DMS153 (cell line): ENCODE results near the gene ATXN1.

Experiments
- DNase-seq: peaks from one replicate; lab custom pipeline; 2025; lab: John Stamatoyannopoulos, UW

The ATXN1 gene

DNA sequence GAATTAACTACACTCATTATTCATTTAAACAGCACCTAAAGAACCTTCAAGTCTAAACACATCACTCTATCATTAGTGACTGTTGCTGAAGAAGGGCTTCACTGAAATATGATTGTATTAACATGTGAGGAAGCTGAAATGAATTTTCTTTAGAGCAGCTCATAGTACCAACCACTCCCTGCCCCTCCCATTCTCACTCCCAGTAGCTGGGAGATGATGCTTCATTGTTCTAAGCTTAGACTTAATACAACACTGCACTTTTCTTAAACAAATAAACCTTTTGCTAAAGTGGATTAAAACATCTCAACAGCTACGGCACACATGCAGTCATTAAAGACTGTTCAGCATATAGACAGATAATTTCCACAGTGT, 63.1 kb downstream of the ATXN1 start:
- DNase-seq = no peak

DNA sequence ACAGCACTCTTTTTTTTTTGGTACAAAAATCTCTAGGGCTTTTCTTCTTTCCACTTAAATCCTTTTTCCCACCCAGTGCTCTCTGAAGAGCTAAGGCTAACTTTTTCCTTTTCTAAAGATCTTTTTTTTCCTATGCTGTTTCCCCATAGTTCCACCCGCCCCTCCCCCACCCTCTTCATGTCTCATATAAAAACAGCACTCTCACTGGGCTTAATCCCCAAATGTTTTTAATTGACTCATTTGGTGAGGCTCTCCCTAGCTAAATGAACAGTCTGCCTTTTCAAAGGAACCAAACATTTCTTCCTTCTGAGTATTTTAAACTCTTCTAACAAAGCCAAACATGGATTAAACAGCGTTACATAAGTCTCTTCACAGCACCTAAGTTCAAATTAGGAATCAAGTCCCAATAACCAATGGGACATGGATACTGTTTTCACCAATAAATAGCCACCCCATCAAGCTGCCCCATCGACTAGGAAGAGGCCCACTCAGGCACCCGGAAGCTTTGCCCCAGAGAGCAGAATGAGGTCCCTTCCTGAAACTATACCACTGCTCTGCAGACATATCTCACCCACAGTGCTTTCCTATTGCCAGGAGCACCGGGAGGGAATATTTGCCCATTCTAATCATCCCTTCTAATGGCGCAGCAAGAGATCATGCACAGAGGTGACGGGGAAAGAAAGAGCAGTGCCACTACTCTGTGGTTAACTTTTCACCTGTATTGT, 63.7 kb downstream of the ATXN1 start:
- no peak for DNase-seq

- DNase-seq = no peak
Measured at GRCh38 chr6:16696496-16696895, 64.8 kb downstream of the ATXN1 start.

DNA sequence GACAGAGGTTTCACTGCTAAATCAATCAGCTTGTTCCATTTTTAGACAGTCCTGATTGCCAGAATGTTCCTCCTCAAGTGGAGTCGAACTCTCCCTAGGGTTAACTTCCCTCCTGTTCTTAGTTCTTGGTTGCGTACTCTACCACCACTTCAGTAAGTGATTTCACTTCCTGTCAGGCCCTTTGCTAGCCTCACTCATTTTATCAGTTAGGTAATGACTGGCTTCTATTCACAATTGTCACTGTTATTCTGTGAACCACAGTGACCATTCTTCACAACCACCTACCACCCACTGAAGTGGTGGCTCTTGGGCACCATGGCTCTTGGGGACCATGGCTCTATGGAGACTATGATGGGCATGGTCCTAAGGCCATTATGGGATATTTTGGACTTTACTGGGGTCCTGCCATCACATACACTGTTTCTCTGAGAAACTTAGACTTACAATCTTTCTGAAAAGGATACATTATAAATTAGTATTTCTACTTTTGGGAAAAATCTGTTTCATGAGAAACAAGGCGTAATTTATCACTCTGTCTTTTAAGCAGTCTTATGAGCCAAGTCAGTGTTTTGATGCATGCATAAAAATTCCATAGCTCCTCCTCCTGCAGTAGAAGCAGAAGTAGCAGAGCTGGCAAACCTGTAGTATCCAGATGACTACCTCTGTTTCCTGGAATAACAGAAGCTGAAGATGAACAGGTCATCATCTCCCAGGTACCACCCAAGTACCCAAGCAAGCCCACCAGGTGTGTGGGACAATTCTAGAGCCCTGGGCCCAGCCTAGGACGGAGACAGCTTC, 66.3 kb downstream of the ATXN1 start:
- no peak for DNase-seq

DNA sequence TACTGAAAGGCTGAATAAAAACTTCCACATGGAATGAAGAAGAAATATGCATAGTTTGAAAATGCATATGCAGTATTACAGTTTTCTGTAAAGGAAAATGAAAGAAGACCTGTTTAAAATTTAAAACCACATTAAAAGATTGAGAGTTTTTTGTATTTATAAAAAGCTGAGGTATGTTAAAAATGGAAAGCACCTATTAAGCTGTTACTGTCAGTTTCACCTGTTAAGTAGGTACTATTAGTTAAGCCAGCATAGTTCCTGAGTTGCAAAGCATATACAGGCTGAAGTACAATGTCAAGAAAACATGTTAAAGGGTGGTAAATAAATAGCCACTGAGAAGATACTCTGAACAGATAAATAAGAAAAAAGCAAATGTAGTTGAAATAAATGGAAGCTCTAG, 69.9 kb downstream of the ATXN1 start:
- no peak for DNase-seq

GRCh38 chr6:16690608-16691142, 70.6 kb downstream of the ATXN1 start:
- no peak for DNase-seq

DNA sequence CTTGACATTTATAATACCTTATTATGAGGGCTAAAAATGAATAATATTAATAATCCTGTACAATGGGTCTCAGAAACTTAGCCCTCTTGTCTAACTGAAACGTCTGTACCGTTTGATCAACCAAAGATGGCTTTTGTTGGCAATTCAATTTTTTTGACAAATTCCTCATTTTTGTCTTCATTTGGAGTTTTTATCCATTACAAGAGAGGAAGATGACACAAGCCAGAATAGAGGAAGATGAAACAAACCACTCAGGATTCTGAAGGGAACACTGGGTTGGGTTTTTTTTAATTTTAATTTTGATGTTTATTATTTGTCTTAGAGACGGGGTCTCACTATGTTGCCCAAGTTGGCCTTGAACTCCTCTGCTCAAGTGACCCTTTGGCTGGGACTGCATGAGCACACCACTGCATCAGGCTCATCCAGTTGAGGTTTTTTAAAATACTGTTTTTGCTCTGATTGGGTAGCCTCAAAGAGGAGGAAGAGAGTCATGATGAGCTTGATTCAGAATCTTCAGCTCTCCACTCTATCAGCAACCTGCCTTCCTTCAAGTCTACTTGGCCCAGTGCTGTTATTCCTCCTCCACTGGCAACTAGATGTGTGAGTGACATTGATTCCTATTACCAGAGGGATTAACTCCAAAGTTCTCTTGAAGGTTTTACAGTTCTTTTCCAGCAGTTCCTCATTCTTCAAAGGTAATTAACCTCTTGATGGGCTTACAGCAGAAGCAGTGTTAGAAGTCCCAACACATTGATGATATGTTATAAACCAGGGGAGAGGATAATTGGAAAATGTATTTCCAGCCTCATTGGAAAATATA, 71.3 kb downstream of the ATXN1 start:
- DNase-seq = no peak

GRCh38 chr6:16688984-16689636, 72.2 kb downstream of the ATXN1 start:
- no peak for DNase-seq

DNA sequence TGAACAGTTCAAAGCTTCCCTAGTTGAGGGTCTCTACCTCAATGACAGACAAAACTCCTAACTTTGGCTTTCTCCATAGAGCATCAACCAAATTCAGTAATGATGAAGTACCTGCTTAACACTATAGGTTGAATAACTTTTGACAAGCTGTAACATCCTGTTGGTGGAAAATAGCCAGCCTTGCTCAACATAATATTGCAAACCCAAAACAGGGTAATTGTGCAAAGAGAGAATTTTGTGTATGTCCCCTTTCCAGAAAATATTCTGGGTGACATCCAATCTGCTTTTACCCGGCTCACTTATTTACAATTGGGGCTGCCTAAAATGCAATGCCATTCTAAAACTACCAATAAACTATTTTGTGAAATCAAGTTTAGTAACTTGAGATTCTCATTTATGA, 72.8 kb downstream of the ATXN1 start:
- no peak for DNase-seq

DNA sequence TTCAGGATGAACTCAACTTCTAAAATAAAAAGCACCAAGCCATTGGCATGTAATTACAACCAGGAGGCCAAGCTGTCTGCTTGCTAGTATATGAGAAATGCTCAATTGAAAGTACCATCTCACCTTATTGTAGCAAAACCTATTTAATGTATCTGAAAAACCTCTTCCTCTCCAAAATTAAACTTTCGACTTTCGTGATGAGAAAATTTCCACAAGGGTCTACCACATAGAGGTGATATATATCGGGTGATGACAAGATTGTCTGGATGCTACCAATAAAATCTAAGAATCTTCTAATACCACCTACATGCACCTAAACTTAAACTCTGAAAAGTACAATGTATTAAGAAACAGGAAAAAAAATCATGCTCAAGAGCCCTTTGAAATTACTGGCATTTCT, 74.2 kb downstream of the ATXN1 start:
- DNase-seq = no peak

DNA sequence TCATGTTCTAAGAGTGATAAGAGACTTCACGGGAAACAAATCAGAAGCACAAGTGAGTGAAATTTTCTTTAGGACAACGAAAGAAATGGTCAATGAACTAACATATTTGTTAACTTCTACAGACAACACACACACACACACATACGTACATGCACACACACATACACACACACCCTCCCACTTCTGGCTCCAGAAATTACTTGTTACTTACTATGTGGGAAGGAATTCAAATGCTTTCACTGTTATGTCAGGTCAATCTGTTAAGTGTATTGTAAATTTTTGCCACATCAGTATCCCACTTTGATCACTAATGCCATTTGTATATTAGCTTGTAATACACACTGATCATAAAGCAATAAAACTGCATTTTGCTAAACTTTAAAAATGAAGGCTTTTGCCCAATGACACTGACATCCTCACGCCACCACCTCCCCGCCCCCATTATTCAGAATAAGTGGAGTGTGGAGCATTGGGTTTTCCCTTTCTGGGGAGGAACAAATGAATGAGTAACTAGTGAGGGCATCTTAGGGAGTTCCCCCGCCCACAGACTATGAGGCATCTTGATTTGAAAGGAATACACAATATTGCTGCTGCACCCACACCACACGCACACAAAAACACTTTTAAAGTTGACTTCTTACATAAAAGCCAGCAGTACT, 76.2 kb downstream of the ATXN1 start:
- no peak for DNase-seq

DNA sequence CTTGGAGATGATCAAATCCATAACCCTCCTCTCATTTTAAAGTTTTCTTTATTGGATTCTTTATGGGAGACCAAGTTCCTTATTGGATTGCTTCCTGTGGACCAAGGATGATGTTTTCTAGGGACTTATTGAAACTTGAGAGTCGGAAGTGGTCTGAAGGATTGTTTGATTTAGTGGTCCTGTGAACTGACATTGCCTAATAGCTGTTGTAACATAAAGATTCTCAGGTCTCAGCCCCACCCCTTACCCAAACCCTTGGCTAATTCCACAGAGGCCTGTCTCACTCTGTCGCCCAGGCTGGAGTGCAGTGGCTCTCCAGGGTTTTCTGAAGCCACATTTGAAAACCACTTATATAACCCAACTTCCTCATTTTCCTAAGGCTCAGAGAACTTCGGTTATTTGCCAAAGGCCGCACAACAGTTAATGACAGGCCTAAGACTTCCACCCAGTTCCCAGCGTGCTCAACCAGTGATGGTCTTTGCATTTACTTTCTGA, 77.0 kb downstream of the ATXN1 start:
- no peak for DNase-seq

- no peak for DNase-seq
Measured at GRCh38 chr6:16683641-16684194, 77.5 kb downstream of the ATXN1 start.

- no peak for DNase-seq
Measured at GRCh38 chr6:16681260-16681873, 79.9 kb downstream of the ATXN1 start.

- no peak for DNase-seq
Measured at GRCh38 chr6:16679050-16679449, 82.2 kb downstream of the ATXN1 start.

GRCh38 chr6:16677458-16677857, 83.8 kb downstream of the ATXN1 start:
- DNase-seq = no peak

DNA sequence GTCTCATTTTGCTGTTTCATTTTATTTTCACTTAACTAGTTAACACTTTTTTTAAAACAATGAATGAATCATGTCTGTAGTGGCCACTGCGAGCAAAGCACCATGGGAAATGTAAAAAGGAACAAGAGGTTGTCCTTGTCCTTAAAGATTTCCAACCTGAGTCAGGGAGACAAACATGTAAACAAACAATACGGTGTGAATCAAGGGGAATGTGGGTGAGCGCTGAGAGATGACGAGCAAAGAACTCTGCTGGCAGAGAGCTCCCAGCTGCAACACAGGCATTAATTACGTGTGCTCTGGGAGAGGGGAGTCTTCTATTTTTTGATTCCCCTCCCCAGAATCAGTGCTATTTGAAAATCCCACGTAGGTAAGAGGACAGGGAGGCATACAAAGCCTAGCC, 84.3 kb downstream of the ATXN1 start:
- no peak for DNase-seq

- DNase-seq = no peak
Measured at GRCh38 chr6:16676376-16676775, 84.9 kb downstream of the ATXN1 start.

- DNase-seq = no peak
Measured at GRCh38 chr6:16674801-16675392, 86.4 kb downstream of the ATXN1 start.
